Thymus (tissue), 11 donors: ENCODE data around the gene TCF12. TPM values are rescaled to one million over a fixed set of nuclear protein-coding genes. Genes with fewer than 3 reads are reported as not detected.
"Not testable (repeated sequence)": the region's sequence is repeated elsewhere in the genome, so short reads cannot be mapped to it uniquely, and the experiment has no call there.

Experiments
- DNase-seq, 9 donors: peaks; one replicate each; pipeline ENCODE4 v3.0.0-alpha.2; 2013; ENCODE audit warnings: low spot score in 9 of 9, low read depth in 6 of 9, missing footprints in 1 of 9
- H3K27ac ChIP-seq, 2 donors: one replicate each; pipeline ENCODE4 v1.5.1; 2013; ENCODE audit warnings: control low read depth in 1 of 2, low read depth in 1 of 2, low read length in 1 of 2, mild to moderate bottlenecking in 1 of 2, moderate library complexity in 1 of 2
- H3K27me3 ChIP-seq, 2 donors: one replicate each; pipeline ENCODE4 v1.5.1; 2013; ENCODE audit warnings: low read length in 1 of 2; ENCODE audit not compliant: control insufficient read depth in 2 of 2, insufficient read depth in 1 of 2
- H3K36me3 ChIP-seq, 2 donors: one replicate each; pipeline ENCODE4 v1.5.1; 2013; ENCODE audit warnings: low read length in 1 of 2, mild to moderate bottlenecking in 1 of 2, moderate library complexity in 1 of 2; ENCODE audit not compliant: control insufficient read depth in 2 of 2, insufficient read depth in 2 of 2
- H3K4me1 ChIP-seq, 2 donors: one replicate each; pipeline ENCODE4 v1.5.1; 2013; ENCODE audit warnings: low read length in 2 of 2; ENCODE audit not compliant: control insufficient read depth in 2 of 2, insufficient read depth in 2 of 2
- H3K4me3 ChIP-seq, 2 donors: one replicate each; pipeline ENCODE4 v1.5.1; 2013; ENCODE audit warnings: low read length in 2 of 2, control low read depth in 1 of 2, mild to moderate bottlenecking in 1 of 2
- H3K9me3 ChIP-seq, 2 donors: one replicate each; pipeline ENCODE4 v1.5.1; 2013; ENCODE audit warnings: low read length in 1 of 2, mild to moderate bottlenecking in 1 of 2; ENCODE audit not compliant: control insufficient read depth in 2 of 2, insufficient read depth in 1 of 2
- WGBS: extraction: QIAGEN DNeasy Blood & Tissue Kit; methylation state at CpG from one replicate; pipeline ENCODE4 v1.1.7; 2013; 5-methylcytosine and 5-hydroxymethylcytosine counted together
- polyA plus RNA-seq: library from polyadenylated mRNA; stranded (reverse); fragments of 200-250 nt; gene quantifications from one replicate; pipeline ENCODE4 v1.2.3, GENCODE V29; 2013
- total RNA-seq: library from RNA; stranded (reverse); fragments of 120-200 nt; gene quantifications from one replicate; pipeline ENCODE4 v1.2.4, GENCODE V29; 2013
- donor health status: healthy.

TCF12 gene
- total and polyA plus RNA-seq, 2 donors, result 45.2 to 159 TPM

DNA sequence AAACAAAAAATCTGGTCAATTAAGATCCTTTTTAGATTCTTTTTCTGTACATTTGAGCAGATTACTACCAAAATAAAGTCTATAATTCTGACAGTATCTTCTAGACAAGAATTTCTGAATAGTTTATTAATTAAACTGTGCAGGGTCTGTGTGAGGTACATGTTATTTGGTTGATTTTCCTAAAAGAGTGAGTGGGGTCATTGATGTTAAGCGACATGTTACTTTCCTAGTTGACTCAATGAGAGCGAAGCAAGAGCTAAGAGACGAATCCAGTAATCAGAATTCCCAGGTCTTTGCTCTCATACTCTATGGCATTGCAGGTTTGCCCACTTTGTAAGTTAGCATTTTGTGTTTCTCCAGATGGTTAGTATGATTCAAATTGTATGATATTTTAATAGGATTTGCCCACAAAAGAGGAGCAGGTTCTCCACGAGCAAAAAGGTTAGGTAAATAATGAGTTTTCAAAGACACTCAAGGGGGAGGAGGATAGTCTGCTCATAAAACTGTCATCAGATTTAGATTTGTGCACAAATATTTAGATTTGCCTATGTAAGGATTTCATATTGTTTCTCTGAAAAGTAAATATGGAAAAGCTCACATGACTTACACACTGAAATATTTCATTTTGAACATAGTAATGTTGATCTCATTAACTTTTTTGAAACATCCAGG is 240.7 kb downstream of the TCF12 start:
- Histone ChIP-seq H3K27ac (no peak overlapping the region), H3K4me1 (no peaks in the 10 kb centered on the region), H3K9me3 (no peaks in the 10 kb centered on the region), H3K4me3 (no peak overlapping the region), H3K36me3 (peaks cover 13 to 55% of the 10 kb centered on the region in 2 donors), H3K27me3 (no peaks in the 10 kb centered on the region)
- no peak for DNase-seq
- WGBS, result 98% methylated on average over 4 of the region's 4 CpGs

DNA sequence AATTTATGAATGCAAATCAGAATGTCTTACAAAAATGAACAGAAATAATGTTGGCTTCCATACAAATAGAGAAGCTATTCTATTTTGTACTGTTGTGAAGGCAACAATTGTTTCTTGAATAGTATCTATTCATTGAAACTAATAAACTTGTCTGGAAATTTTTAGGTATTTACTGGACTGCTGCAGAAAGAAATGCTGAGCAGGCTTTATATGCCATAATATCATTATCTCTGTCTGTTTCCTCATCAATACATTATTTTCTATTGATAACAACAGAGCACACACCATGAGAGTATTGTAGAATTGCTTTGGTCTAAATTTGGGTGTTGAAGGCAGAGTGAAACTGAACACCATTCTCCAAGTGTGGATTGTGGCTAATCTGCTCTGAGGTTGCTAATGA is 241.3 kb downstream of the TCF12 start:
- no peak for DNase-seq
- no peaks in the 10 kb centered on the region for H3K27me3 ChIP-seq
- no peaks in the 10 kb centered on the region for H3K9me3 ChIP-seq
- H3K4me3 ChIP-seq, result no peak overlapping the region
- H3K27ac ChIP-seq, result no peak overlapping the region
- H3K4me1 ChIP-seq, result no peaks in the 10 kb centered on the region
- H3K36me3 ChIP-seq, result peaks cover 17 to 51% of the 10 kb centered on the region in 2 donors

DNA sequence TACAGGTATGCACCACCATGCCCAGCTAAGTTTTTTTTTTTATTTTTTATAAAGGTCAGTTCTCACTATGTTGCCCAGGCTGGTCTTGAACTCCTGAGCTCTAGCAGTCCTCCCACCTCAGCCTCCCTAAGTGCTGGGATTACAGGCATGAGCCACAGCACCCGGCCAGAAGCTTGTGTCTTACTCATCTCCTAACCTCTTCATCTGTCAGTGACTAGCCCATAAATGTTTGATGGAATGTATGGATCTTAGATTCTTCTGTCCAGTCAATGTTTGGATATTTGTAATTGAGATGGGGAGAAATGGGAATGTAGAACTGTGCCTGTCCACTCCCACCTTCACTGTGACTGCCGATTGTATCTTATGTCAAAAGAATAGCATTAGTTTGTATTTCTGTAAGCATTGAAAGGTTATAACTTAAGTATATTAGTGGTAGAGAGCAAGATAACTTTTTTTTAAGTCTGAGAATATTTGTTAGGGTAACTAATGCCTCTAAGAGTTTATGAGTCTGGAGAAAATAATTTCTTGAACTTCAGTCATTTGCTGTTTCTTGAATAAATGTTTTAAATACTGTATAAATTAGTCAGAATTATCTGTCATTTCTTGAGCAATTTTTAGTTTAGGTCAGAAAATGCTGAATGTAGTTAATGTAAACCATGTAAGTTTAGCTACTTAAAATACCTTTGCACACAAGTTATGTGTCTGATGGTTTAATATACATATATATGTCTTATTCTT is 242.5 kb downstream of the TCF12 start:
- no peak overlapping the region for H3K27ac ChIP-seq
- WGBS, result 97% methylated on average over 2 of the region's 2 CpGs
- H3K27me3 ChIP-seq, result no peaks in the 10 kb centered on the region
- peaks cover 17 to 49% of the 10 kb centered on the region in 2 donors for H3K36me3 ChIP-seq
- no peak overlapping the region for H3K4me3 ChIP-seq
- DNase-seq, result no peak
- H3K4me1 ChIP-seq, result no peaks in the 10 kb centered on the region
- no peaks in the 10 kb centered on the region for H3K9me3 ChIP-seq

DNA sequence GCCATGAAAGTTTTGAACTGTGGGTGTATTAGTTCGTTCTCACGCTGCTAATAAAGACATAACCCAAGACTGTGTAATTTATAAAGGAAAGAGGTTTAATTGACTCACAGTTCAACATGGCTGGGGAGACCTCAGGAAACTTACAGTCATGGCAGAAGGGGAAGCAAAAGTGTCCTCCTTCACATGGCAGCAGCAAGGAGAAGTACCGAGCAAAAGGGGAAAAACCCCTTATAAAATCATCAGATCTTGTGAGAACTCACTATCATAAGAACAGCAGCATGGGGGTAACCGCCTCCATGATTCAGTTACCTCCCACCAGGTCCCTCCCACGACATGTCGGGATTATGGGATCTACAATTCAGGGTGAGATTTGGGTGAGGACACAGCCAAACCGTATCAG is 245.8 kb downstream of the TCF12 start:
- not testable (repeated sequence) for H3K9me3 ChIP-seq, DNase-seq, H3K4me1 ChIP-seq, H3K4me3 ChIP-seq, H3K27me3 ChIP-seq, H3K27ac ChIP-seq
- H3K36me3 ChIP-seq, result peaks cover 24 to 59% of the 10 kb centered on the region in 2 donors
- WGBS, result 97% methylated on average over 7 of the region's 7 CpGs

DNA sequence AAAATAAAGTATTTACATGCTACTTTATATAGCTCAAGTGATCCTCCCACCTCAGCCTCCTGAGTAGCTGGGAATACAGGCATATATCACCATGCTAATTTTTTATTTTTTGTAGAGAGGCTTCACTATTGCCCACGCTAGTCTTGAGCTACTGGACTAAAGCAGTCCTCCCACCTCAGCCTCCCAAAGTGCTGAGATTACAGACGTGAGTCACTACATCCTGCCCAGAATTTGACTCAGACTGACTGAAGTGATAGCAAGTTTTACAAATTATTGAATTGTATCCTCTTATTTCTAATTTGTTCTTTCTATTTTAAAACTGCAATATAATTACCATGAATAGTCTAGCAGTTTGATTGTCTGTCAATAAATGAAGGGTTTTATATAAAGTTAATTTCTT is 247.5 kb downstream of the TCF12 start:
- no peak overlapping the region for H3K27ac ChIP-seq
- no peaks in the 10 kb centered on the region for H3K27me3 ChIP-seq
- no peak overlapping the region for H3K4me3 ChIP-seq
- 89% methylated on average over 2 of the region's 2 CpGs for WGBS
- no peaks in the 10 kb centered on the region for H3K9me3 ChIP-seq
- H3K4me1 ChIP-seq, result no peaks in the 10 kb centered on the region
- peaks cover 15 to 57% of the 10 kb centered on the region in 2 donors for H3K36me3 ChIP-seq
- DNase-seq, result no peak

DNA sequence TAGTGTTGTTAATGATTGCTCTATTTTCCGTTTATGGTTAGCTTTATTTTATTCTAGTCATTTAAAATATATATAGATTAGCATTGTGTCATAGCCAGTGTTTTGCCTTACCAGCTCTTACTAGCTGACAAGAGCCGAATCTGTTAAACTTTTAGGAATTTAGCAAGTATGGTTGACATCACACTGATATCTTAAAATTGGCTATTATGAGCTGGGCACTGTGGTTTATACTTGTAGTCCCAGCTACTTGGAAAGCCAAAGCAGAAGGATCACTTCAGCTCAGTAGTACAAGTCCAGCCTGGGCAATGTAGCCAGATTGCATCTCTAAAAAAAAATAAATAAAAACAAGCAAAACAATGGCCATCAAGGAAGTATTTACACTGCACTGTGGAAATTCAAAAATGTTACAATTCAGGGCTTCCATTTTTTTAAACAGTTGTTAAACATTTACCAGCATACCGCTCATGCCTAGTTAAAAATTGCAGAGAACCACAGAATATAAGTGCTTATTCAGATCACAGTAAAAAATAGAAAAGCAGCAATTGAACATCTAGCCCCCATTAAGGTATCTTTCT is 249.5 kb downstream of the TCF12 start:
- H3K27ac ChIP-seq, result no peak overlapping the region
- no peak overlapping the region for H3K4me3 ChIP-seq
- H3K27me3 ChIP-seq, result no peaks in the 10 kb centered on the region
- peaks cover 19 to 64% of the 10 kb centered on the region in 2 donors for H3K36me3 ChIP-seq
- no peaks in the 10 kb centered on the region for H3K9me3 ChIP-seq
- WGBS, result 99% methylated on average over 3 of the region's 3 CpGs
- no peak for DNase-seq
- H3K4me1 ChIP-seq, result no peaks in the 10 kb centered on the region

DNA sequence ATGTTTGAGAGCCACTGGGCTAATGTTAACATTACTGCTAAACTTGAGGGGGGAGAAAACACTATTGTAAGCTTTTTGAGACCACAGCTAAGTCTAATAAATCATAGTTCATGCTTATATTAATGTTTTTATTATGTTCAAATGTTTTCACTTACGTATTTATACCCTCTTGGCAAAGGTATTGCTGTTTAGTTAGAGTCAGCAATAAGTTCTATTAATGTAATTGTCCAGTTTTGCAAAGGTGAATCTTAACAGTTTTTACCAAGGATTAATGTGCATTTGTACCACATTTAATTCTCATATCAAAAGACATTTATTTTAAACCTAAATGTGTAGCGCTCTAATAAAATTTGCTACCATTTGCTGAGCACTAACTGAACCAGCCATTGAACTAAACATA is 251.2 kb downstream of the TCF12 start:
- Histone ChIP-seq H3K27me3 (no peaks in the 10 kb centered on the region), H3K27ac (no peak overlapping the region), H3K9me3 (no peaks in the 10 kb centered on the region), H3K4me1 (no peaks in the 10 kb centered on the region), H3K36me3 (peaks cover 16 to 64% of the 10 kb centered on the region in 2 donors), H3K4me3 (no peak overlapping the region)
- 97% methylated on average over 2 of the region's 2 CpGs for WGBS
- DNase-seq, result no peak

DNA sequence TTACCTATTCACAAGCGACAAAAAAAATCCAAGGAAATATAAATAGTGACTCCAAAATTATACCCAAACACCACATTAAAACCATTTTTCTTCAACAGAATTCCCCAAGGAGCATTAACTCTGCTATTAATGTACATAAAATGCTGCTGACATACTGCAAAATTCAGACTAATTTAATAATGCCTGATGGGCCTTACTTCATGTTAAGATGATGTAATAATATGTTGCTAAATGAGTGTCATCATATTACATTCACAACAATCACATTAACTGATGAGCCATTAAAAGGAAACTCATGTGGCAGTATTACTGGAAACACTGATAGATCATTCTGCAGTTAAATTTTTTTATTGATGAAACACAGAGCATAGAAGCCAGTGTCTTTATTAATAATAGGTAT is 253.0 kb downstream of the TCF12 start:
- WGBS, result 98% methylated on average over 1 of the region's 1 CpG
- no peak overlapping the region for H3K4me3 ChIP-seq
- no peaks in the 10 kb centered on the region for H3K9me3 ChIP-seq
- H3K27me3 ChIP-seq, result no peaks in the 10 kb centered on the region
- peaks cover 17 to 68% of the 10 kb centered on the region in 2 donors for H3K36me3 ChIP-seq
- DNase-seq, result no peak
- H3K4me1 ChIP-seq, result no peaks in the 10 kb centered on the region
- H3K27ac ChIP-seq, result no peak overlapping the region

DNA sequence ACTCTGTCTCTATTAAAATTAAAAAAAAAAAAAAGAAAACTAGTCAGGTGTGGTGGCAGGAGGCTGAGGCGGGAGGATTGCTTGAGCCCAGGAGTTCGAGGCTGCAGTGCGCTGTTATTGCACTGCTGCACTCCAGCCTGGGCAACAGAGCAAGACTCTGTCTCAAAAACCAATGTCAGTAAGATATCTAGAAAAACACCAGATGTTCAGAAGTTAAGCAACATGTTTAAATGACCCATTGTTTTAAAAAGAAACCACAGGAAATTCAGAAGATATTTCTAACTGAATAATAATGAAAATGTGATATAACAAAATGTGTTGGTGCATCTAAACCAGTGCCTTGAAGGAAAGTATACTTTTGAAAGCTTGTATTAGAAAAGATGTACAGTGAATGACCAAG is 254.5 kb downstream of the TCF12 start:
- Histone ChIP-seq H3K9me3 (no peaks in the 10 kb centered on the region), H3K4me3 (no peak overlapping the region), H3K27me3 (no peaks in the 10 kb centered on the region), H3K27ac (no peak overlapping the region), H3K36me3 (peaks cover 9 to 63% of the 10 kb centered on the region in 2 donors), H3K4me1 (no peaks in the 10 kb centered on the region)
- 98% methylated on average over 3 of the region's 3 CpGs for WGBS
- no peak for DNase-seq
